Kidney (tissue), 14 donors: ENCODE results near the gene IFFO2. TPM values are rescaled to one million over a fixed set of nuclear protein-coding genes. Genes with fewer than 3 reads are reported as not detected.

Experiments used
- DNase-seq, 5 donors: peaks; one replicate each; pipeline ENCODE4 v3.0.0-alpha.2; 2013 to 2020
- FAIRE-seq: peaks from 2 replicates; lab custom pipeline; 2012; peaks lifted over from hg19 to GRCh38; lab: Jason Lieb, UNC
- H3K27ac ChIP-seq, 2 donors: one replicate each; pipeline ENCODE4 v1.7.0; 2013; ENCODE audit warnings: low read depth in 2 of 2, low read length in 2 of 2, inconsistent platforms in 1 of 2
- H3K27me3 ChIP-seq: one replicate; pipeline ENCODE4 v1.7.1; 2013; ENCODE audit warnings: low read length, inconsistent platforms; ENCODE audit not compliant: control insufficient read depth, insufficient read depth
- H3K36me3 ChIP-seq, 3 donors: one replicate each; pipeline versions ENCODE4 v1.7.0 to v1.7.1; 2013; ENCODE audit warnings: low read length in 3 of 3, control low read depth in 1 of 3, inconsistent platforms in 1 of 3; ENCODE audit not compliant: insufficient read depth in 3 of 3, control insufficient read depth in 2 of 3
- H3K4me1 ChIP-seq, 3 donors: one replicate each; pipeline versions ENCODE4 v1.7.0 to v1.7.1; 2013; ENCODE audit warnings: low read length in 3 of 3, inconsistent platforms in 1 of 3, low read depth in 1 of 3; ENCODE audit not compliant: control insufficient read depth in 2 of 3, insufficient read depth in 2 of 3
- H3K4me3 ChIP-seq, 3 donors: one replicate each; pipeline versions ENCODE4 v1.7.0 to v1.8.1; 2013; ENCODE audit warnings: low read length in 3 of 3, control low read depth in 1 of 3, inconsistent platforms in 1 of 3
- H3K9ac ChIP-seq, 3 donors: one replicate each; pipeline versions ENCODE4 v1.7.0 to v1.7.1; 2013; ENCODE audit warnings: low read length in 3 of 3, control low read depth in 1 of 3, inconsistent platforms in 1 of 3
- H3K9me3 ChIP-seq, 3 donors: one replicate each; pipeline versions ENCODE4 v1.7.0 to v1.7.1; 2013; ENCODE audit warnings: low read length in 3 of 3, control low read depth in 1 of 3, inconsistent platforms in 1 of 3; ENCODE audit not compliant: control insufficient read depth in 2 of 3, insufficient read depth in 1 of 3
- CTCF ChIP-seq: IDR thresholded peaks from 3 replicates; pipeline ENCODE4 v1.5.1; 2012; ENCODE audit warnings: mild to moderate bottlenecking, moderate library complexity, borderline replicate concordance; ENCODE audit not compliant: insufficient read depth; ENCODE audit errors: extremely low read depth
- intact Hi-C: fragments of 100-400 bp; cut with DNase I; formaldehyde crosslinking; loops from one replicate; pipeline ENCODE4 v1.11.1; 2022
- polyA plus RNA-seq: library from polyadenylated mRNA; stranded (reverse); fragments of 350-450 nt; fragmentation: Illumina TruSeq; extraction: RNeasy Lipid Tissue Mini Kit (QIAGEN cat#74804); gene quantifications from one replicate; pipeline ENCODE4 v1.2.3, GENCODE V29; 2014; ENCODE audit warnings: low read depth, low replicate concordance; ENCODE audit not compliant: insufficient read depth
- total RNA-seq: library from RNA; stranded (reverse); fragmentation: NEBNext Ultra II Directional; extraction: Animal tissue kit (Norgen Biotek cat#: 25700); gene quantifications from one replicate; pipeline ENCODE4 v1.2.1, GENCODE V29; 2021
- donor health status: control.
- donor health status: control.
- donor health status: control.
- donor health status: control.
- donor health status: control.
- donor health status: DM: yes; HTN: yes; CAD: no.
- donor health status: Normal renal cell carcinoma (clear cell type).

IFFO2 gene
- total and polyA plus RNA-seq, 2 donors from 2014 or later: 7.5 to 23.1 TPM

GRCh38 chr1:18868354-18868753 lies 88.1 kb downstream of the IFFO2 start:
- H3K27me3 ChIP-seq: no peaks in the 10 kb centered on the region
- no peak overlapping the region for H3K9ac ChIP-seq
- H3K27ac ChIP-seq: no peak overlapping the region
- DNase-seq (no peak), FAIRE-seq (no peak)
- no peaks in the 10 kb centered on the region for H3K9me3 ChIP-seq
- intact Hi-C loops: no loop called here
- TF ChIP-seq CTCF: no peak
- no peak overlapping the region for H3K4me3 ChIP-seq
- no peaks in the 10 kb centered on the region for H3K4me1 ChIP-seq
- peaks cover 0 to 15% (median 5%) of the 10 kb centered on the region in 3 donors for H3K36me3 ChIP-seq

GRCh38 chr1:18866846-18867245 lies 89.6 kb downstream of the IFFO2 start:
- FAIRE-seq (no peak), DNase-seq (no peak)
- Histone ChIP-seq H3K9me3 (no peaks in the 10 kb centered on the region), H3K36me3 (peaks cover 0 to 3% (median 0%) of the 10 kb centered on the region in 3 donors), H3K27ac (no peak overlapping the region), H3K27me3 (no peaks in the 10 kb centered on the region), H3K9ac (no peak overlapping the region), H3K4me1 (no peaks in the 10 kb centered on the region), H3K4me3 (no peak overlapping the region)
- no peak for TF ChIP-seq CTCF
- intact Hi-C loops: no loop called here

GRCh38 chr1:18866314-18866713 lies 90.2 kb downstream of the IFFO2 start:
- DNase-seq (no peak), FAIRE-seq (no peak)
- H3K4me1 ChIP-seq: no peaks in the 10 kb centered on the region
- no peak overlapping the region for H3K27ac ChIP-seq
- no peak for TF ChIP-seq CTCF
- H3K36me3 ChIP-seq: no peaks in the 10 kb centered on the region
- H3K27me3 ChIP-seq: no peaks in the 10 kb centered on the region
- no peaks in the 10 kb centered on the region for H3K9me3 ChIP-seq
- no peak overlapping the region for H3K9ac ChIP-seq
- intact Hi-C loops: no loop called here
- no peak overlapping the region for H3K4me3 ChIP-seq

GRCh38 chr1:18865176-18865575 lies 91.3 kb downstream of the IFFO2 start:
- intact Hi-C loops: no loop called here
- DNase-seq (no peak), FAIRE-seq (no peak)

More at GRCh38 chr1:18865176-18865575, 91.3 kb downstream of the IFFO2 start:
- TF ChIP-seq CTCF: no peak
- H3K36me3 ChIP-seq: no peaks in the 10 kb centered on the region
- H3K9me3 ChIP-seq: no peaks in the 10 kb centered on the region
- no peak overlapping the region for H3K9ac ChIP-seq
- no peaks in the 10 kb centered on the region for H3K27me3 ChIP-seq
- no peak overlapping the region for H3K27ac ChIP-seq
- H3K4me3 ChIP-seq: no peak overlapping the region
- no peaks in the 10 kb centered on the region for H3K4me1 ChIP-seq
